Fibroblast of mammary gland (primary cell): ENCODE measurements around the gene AKT2.

Experiments used
- DNase-seq: peaks from one replicate; pipeline ENCODE4 v3.0.0-alpha.2; 2010; ENCODE audit warnings: low read depth
- H3K4me3 ChIP-seq: 2 replicates; pipeline ENCODE4 v1.5.1; 2011; ENCODE audit warnings: low read depth, mild to moderate bottlenecking, low read length, moderate library complexity; ENCODE audit not compliant: control insufficient read depth
- TF ChIP-seq, protein P1 (sequence below): conservative IDR thresholded peaks from 2 replicates; pipeline ENCODE4 v1.5.1; 2011; ENCODE audit warnings: low read depth, low read length, inconsistent platforms; ENCODE audit not compliant: control insufficient read depth, insufficient read depth

AKT2 gene

DNA sequence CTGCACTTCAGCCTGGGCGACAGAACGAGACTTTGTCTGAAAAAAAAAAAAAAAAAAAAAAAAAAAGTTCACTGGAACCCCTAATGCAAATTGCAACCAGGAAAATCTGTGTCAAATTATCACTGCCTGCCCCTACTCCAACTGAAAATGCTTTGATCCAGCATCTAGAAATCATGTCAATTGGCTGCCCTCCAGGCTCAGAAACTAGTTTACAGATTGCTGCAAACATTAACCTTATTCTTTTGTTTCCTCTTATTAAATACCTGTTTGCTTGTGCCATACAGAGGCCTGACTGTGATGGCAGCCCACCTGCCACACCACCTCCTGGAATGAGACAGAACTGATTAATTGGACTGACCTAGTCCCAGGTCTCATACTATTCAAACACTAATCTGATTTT is 18.6 kb upstream of the AKT2 start:
- TF ChIP-seq, protein P1, sequence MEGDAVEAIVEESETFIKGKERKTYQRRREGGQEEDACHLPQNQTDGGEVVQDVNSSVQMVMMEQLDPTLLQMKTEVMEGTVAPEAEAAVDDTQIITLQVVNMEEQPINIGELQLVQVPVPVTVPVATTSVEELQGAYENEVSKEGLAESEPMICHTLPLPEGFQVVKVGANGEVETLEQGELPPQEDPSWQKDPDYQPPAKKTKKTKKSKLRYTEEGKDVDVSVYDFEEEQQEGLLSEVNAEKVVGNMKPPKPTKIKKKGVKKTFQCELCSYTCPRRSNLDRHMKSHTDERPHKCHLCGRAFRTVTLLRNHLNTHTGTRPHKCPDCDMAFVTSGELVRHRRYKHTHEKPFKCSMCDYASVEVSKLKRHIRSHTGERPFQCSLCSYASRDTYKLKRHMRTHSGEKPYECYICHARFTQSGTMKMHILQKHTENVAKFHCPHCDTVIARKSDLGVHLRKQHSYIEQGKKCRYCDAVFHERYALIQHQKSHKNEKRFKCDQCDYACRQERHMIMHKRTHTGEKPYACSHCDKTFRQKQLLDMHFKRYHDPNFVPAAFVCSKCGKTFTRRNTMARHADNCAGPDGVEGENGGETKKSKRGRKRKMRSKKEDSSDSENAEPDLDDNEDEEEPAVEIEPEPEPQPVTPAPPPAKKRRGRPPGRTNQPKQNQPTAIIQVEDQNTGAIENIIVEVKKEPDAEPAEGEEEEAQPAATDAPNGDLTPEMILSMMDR, result no peak
- no peak overlapping the region for H3K4me3 ChIP-seq
- no peak for DNase-seq

DNA sequence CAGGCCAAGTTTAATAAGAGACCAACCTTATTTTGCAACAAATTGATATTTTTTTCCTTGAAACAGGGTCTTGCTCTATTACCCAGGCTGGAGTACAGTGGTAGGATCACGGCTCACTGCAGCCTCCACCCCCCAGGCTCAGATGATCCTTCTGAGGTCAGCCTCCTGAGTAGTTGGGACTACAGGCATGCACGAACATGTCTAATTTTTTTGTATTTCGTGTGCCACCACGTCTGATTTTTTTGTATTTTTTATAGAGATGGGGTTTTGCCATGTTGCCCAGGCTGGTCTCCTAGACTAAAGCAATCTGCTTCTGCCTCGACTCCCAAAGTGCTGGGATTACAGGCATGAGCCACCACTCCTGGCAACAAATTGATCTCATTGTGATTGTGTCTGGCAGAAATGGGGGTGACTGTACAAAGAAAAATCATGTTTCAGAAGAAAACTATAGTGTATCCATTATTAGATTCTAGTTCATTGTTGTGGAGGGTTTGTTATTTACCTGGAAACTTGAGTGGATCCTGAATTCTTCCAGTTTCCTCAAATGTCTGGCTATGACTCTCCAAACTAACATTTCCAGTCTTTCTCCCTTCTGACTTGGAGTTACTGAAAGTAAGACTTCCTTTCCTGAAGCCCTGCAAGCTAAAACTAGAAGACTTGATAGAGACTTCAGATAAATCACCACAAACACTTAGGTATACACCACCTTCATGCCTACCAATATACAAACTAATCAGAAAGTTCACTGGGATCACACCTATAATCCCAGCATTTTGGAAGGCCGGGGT is 17.3 kb upstream of the AKT2 start:
- TF ChIP-seq, protein P1, result no peak
- DNase-seq, result no peak
- H3K4me3 ChIP-seq, result no peak overlapping the region

DNA sequence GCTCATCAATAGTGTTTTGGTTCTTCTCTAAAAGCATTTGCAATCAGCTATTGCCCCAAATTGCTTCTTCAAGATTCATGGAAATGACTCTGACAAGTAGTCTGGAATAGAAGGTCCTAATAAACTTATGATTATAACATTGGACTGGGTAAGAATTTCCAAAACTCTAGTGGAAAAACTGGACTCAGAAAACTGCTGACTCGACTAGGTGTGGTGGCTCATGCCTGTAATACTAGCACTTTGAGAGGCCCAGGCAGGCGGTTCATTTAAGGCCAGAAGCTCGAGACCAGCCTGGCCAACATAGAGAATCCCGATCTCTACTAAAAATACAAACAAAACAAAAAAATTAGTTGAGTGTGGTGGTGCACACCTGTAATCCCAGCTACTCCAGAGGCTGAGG is 15.5 kb upstream of the AKT2 start:
- no peak overlapping the region for H3K4me3 ChIP-seq
- TF ChIP-seq, protein P1, result no peak
- no peak for DNase-seq

DNA sequence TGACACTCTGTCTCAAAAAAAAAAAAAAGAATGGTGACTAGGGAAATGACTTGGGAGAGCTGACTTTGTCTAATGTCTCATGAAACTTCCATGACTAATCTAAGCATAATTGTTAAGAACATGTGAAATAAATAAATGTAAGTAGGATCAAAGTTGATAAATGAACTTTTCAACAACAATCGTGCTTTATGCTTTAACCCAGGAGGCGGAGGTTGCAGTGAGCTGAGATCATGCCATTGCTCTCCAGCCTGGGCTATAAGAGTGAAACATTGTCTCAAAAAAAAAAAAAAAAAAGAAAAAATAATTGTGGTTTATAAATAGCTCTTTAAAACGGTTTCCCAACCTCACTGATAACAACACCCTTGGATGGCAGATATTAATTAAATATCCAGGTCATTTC is 12.9 kb upstream of the AKT2 start:
- no peak for DNase-seq
- TF ChIP-seq, protein P1, result no peak
- no peak overlapping the region for H3K4me3 ChIP-seq

DNA sequence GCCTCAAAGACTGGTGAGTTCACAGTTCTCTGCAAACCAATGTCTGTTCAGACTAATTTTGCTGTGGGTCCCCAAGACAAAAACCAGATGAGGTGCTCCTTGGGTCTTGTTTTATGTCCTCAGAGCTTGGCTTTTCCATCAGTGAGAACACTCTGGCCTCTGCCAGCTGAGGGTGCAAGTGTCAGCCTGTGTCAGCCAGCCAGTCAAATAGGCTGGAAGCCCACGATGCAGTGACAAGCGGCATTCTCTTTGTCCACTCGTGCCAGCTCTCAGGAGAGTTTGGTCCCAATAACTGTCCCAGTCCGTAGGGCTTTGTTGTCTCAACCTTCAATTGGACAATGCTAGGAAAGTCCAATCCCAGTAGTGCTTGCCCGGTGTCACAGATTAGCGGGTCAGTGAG is 9.4 kb upstream of the AKT2 start:
- no peak for DNase-seq
- no peak overlapping the region for H3K4me3 ChIP-seq
- TF ChIP-seq, protein P1, result no peak

DNA sequence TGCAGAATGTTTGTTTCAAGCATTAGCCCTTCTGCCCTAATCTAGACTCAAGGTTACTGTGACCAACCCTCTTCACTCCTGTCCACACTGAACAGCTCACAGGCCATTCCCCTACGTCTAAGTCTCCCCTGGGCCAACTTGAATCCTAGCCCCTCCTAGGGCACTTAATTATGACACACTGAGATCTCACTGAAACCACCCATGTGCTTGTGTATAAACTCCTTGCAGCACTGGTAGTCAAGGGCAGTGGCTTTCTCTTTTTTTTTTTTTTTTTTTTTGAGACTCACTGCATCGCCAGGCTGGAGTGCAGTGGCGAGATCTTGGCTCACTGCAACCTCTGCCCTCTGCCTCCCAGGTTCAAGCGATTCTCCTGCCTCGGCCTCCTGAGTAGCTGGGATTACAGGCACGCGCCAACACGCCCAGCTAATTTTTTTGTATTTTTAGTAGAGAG is 1.9 kb upstream of the AKT2 start:
- no peak overlapping the region for H3K4me3 ChIP-seq
- TF ChIP-seq, protein P1, result no peak
- peak; percentile 18 for DNase-seq

DNA sequence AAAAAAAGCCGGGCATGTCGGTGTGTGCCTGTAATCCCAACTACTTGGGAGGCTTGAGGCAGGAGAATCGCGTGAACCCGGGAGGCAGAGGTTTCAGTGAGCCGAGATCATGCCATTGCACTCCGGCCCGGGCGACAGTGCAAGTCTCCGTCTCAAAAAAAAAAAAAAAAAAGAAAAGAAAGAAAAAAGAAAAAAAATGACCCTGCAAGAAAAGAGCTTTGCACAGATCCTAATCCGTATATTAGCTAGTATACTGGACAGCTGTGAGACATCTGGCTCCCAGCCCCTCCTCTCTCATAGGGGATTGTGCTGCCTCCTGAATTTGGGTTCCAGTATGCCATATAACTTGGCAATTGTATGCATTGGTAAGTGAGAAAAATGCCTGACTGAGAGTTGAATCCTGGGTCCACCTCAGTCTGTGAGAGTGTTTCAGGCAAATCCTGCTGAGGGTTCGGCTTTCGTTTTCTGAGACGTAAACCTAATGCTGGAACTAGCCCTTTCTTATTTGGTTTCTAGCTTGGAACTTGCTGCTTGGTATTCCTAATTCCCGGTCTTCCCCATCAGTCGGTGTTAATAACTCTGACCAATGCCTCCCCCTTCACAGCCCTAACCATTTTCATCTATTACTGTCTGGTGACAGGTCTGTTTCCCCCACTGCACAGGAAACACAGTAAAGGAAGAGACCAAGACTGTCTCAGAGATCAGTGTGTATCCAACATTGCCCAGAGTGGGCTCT is 1.3 kb upstream of the AKT2 start:
- H3K4me3 ChIP-seq, result no peak overlapping the region
- TF ChIP-seq, protein P1, result no peak

More for the DNA sequence above, 1.3 kb upstream of the AKT2 start:
- no peak for DNase-seq
